ENCODE measurements around the gene SHB.

SHB gene

DNA sequence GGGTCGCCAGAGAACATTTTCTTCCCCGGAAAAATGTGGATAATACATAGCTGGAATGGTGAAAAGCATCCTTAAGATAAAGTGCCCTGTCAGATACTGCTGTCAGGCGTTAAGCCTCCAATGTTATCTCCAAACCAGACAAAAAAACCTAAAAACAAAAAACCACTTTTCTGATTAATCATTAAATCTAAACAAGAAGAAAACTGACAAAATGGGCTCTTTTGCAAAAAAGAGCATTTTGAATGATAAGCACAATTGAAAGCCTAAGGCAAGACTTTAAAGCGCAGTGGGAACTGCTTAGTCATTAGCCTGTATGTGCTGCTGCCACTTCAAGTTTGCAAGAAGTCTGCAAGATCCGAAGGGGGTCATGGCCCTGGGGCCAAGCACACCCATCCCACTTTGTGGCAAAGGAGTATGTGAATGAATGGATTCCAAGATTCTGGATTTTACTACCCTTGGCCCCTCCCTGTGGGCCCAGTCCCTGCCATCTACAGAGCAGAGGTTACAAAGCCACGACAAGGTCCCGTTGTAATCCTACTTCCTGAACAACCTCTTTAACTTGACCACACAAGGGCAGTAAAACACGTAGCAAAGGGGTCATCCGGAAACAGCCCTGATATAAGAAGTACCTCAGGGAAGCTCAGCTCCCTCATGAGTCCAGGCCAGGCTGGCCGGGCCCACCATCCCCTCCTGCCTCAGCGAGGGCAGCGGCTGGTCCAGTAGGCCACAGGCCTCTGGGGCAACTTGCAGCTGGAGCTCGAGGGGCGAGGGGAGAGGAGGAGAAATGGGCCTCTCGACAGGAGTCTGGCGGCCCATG lies 29.7 kb downstream of the SHB start:
- Histone ChIP-seq H3K27ac (no peak overlapping the region), H3K9ac (no peak overlapping the region), H3K4me1 (peaks cover 12% of the 10 kb centered on the region)

GRCh38 chr9:38038307-38039089 lies 30.5 kb downstream of the SHB start:
- no peaks in the 10 kb centered on the region for H3K27me3 ChIP-seq (ENCODE audit: control insufficient read depth, insufficient read depth, low read length)
- H3K4me2 ChIP-seq (ENCODE audit: low read length), result no peak overlapping the region
- no peak overlapping the region for H3K4me3 ChIP-seq (ENCODE audit: low read depth, low read length)
- no peak overlapping the region for H2AFZ ChIP-seq
- peaks cover 7% of the 10 kb centered on the region for H3K4me1 ChIP-seq
- H3K9me3 ChIP-seq (ENCODE audit: control insufficient read depth, low read length), result no peaks in the 10 kb centered on the region
- TF ChIP-seq CTCF (IDR thresholded peaks at IDR 0.05), result no peak
- H3K79me2 ChIP-seq, result peaks cover 9% of the 10 kb centered on the region
- H3K36me3 ChIP-seq (ENCODE audit: control insufficient read depth, insufficient read depth, low read length), result no peaks in the 10 kb centered on the region
- no peak overlapping the region for H3K27ac ChIP-seq
- no peak overlapping the region for H3K9ac ChIP-seq

More for the DNA sequence above, 29.7 kb downstream of the SHB start:
- no peak overlapping the region for H3K4me2 ChIP-seq (ENCODE audit: low read length)
- no peaks in the 10 kb centered on the region for H3K9me3 ChIP-seq (ENCODE audit: control insufficient read depth, low read length)
- no peak for TF ChIP-seq CTCF (IDR thresholded peaks at IDR 0.05)
- no peak overlapping the region for H2AFZ ChIP-seq
- no peak overlapping the region for H3K4me3 ChIP-seq (ENCODE audit: low read depth, low read length)
- H3K27me3 ChIP-seq (ENCODE audit: control insufficient read depth, insufficient read depth, low read length), result no peaks in the 10 kb centered on the region
- peaks cover 9% of the 10 kb centered on the region for H3K79me2 ChIP-seq
- H3K36me3 ChIP-seq (ENCODE audit: control insufficient read depth, insufficient read depth, low read length), result no peaks in the 10 kb centered on the region

DNA sequence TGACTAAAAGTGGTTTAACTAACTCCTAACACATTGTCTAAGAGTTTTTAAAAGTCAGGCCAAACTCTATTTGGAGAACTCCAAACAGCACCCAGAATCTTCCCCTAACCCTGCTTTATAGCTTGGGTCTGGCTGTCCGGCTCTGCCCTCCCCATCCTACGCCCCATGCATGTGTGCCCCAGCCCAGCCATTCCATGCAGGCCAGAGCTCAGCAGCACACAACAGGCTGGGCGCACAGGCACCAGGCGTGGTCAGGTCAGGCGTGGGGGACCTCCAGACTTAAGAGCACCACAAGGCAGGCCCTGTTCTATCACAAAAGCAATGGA lies 31.1 kb downstream of the SHB start:
- TF ChIP-seq CTCF (IDR thresholded peaks at IDR 0.05), result no peak
- Histone ChIP-seq H3K4me3 (ENCODE audit: low read depth, low read length) (no peak overlapping the region), H3K9ac (no peak overlapping the region), H3K36me3 (ENCODE audit: control insufficient read depth, insufficient read depth, low read length) (no peaks in the 10 kb centered on the region), H3K79me2 (peaks cover 9% of the 10 kb centered on the region), H3K4me1 (peaks cover 7% of the 10 kb centered on the region), H3K4me2 (ENCODE audit: low read length) (no peak overlapping the region), H3K27me3 (ENCODE audit: control insufficient read depth, insufficient read depth, low read length) (no peaks in the 10 kb centered on the region), H3K27ac (no peak overlapping the region), H2AFZ (no peak overlapping the region), H3K9me3 (ENCODE audit: control insufficient read depth, low read length) (no peaks in the 10 kb centered on the region)

DNA sequence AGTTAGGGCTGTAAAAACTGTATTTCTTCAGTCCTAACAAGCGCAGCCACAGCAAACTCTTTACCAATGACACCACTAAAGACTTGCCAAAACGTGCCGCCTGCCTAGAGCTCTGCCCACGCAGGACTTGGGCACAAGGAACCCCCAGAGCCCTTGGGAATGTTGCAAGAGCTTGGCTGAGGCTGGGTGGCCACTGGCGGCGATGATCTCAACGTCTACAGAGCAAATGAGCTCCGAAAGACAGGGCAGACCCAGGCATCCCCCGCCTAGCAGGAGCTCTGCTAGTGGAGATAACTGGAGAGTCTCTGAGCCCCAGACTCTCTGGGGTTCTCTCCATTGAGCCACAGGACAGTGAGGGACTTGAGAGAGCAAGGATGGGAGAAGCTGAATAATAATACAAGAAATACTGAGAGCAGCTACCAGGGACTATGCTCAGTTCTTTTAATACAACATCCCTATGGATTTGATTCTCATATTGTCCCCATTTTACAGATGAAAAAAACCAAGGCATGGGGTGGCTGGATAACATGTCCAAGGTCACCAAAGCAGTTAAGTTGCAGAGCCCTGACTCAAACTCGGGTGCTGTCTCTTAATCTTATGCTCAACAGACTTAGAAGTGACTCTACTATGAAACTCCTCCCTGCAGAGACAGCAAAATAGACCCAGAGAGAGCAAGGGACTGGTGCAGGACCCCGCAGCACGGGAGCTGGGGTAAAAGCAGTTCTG lies 32.5 kb downstream of the SHB start:
- Histone ChIP-seq H2AFZ (no peak overlapping the region), H3K4me3 (ENCODE audit: low read depth, low read length) (no peak overlapping the region), H3K4me2 (ENCODE audit: low read length) (no peak overlapping the region), H3K4me1 (peaks cover 16% of the 10 kb centered on the region), H3K79me2 (peaks cover 12% of the 10 kb centered on the region), H3K27me3 (ENCODE audit: control insufficient read depth, insufficient read depth, low read length) (no peaks in the 10 kb centered on the region), H3K9me3 (ENCODE audit: control insufficient read depth, low read length) (no peaks in the 10 kb centered on the region), H3K9ac (no peak overlapping the region), H3K27ac (no peak overlapping the region), H3K36me3 (ENCODE audit: control insufficient read depth, insufficient read depth, low read length) (no peaks in the 10 kb centered on the region)
- TF ChIP-seq CTCF (IDR thresholded peaks at IDR 0.05), result no peak

Measured in parathyroid adenoma (tissue), 2 donors.